MV-4-11 (cell line): ENCODE data around the gene STX16.

Experiments
- DNase-seq: peaks from one replicate; lab custom pipeline; 2025; lab: John Stamatoyannopoulos, UW

Gene STX16

DNA sequence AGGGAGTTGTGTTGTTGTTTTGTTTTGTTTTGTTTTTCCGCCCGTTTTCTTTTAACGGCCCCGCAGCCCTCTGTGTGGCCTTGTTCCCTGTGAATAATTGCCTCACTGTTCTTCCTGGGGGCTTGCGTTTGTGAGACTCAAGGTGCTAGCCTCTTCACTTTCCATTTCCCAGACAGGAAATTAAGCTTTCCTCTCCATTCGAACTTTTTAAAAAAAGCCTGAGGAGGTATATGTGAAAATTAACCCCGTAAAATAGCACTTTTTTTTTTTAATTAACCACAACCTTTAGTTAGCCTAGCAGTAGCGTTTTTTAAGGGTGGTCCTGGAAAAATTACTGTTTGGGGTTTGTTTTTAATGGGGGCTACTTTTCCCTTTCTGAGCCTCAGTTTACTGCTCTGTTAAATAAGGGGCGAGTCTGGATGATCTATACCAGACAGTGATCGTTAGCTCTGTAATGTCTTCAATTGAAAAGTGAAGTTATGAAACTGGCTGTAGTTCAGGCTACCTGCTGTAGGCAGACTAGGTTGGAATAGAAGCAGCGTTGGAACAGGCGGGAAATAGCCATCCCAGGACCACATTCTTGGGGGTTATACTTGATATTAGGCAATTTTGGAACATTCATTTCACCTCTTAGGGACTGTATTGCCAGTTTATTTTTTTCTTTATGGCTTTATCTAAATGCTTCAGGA is 1.7 kb downstream of the STX16 start:
- no peak for DNase-seq

DNA sequence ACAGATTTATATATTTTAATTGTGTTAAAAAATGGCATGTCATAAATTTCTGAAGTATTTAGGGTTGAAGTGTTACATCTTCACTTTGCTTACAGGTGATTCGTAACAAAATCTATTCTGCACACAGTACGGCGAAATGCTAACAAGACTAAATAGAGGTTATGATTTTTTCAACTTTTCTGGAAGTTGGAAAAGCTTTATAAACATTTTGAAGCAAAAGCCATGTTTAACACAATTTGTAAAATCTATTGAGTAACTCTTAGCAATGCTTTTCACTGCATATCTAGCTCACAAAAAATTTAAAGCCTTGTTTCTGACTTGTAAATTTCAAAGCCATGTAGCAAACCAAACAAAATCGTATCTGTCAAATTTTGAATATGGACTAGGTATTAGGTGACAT is 3.3 kb downstream of the STX16 start:
- no peak for DNase-seq

DNA sequence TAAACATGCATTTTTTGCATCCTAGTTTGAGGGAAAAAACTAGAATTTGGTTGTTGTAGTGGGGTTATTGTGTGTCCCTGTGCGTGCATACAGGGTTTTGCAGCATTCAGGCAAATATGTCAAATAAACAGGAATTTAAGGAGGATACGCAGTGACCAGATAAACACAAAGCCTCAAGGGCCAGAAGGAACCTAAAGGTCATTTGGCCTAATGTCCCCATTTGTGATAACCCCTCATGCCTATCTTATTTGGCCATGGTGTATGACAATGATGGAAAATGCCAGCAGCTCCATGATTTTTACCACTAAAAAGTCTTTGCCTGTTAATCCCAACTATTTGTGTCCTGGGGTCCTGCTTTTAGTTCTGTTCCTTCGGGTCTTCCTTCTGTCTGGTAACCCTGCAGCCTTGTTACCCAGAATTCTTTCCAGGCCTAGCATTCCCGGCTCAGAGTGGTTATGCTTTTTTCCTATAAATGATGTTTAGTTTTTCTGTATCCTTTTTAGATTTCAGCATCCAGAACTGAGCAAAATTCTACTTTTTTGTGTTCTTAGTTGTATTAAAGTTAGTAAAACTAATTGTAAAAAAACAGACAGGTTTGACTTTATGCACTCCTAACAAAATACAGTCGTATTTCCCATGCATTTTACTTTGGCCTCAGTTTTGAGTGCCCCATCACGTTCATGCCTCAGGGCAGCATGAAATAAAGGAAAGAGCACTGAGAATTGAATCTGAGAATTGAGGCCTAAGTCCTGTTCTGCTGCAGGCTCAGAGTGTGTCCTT is 4.4 kb downstream of the STX16 start:
- no peak for DNase-seq

DNA sequence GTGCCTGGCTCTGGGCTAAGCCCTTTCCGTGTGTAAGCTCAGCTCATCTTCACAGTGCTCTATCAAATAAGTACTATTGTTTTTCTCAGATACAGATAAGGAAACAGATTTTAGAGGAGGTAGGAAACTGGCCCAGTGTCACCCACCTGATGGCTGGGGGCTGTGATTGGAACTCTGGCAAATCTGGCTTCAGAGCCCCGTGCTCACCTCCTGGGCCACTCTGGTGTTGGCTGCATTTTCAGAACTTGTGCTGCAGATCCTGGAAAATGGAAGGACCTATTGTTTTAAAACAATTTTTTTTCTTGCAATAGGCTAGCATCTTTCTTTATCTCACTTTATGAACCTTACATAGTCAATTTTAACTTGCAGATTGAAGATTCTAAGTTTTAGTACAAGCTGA is 5.7 kb downstream of the STX16 start:
- DNase-seq: no peak

DNA sequence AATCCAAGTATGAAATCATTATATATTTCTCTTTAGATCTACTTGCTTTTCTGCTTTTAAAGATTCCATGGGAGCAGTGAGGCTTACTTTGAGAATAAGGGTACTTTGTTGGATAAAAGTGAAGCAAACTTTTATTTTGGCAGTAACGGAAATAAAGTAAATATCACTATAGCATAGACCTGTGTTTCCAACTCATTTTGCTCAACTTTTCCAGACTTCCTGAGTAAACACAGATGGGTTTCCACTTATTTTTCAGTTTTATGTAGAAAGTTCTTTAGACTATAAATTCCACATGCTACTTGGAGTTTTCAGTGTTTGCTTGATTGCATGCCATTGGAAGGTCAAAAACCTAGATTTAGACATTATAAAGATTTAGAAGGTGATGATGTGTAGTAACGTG is 6.2 kb downstream of the STX16 start:
- no peak for DNase-seq

DNA sequence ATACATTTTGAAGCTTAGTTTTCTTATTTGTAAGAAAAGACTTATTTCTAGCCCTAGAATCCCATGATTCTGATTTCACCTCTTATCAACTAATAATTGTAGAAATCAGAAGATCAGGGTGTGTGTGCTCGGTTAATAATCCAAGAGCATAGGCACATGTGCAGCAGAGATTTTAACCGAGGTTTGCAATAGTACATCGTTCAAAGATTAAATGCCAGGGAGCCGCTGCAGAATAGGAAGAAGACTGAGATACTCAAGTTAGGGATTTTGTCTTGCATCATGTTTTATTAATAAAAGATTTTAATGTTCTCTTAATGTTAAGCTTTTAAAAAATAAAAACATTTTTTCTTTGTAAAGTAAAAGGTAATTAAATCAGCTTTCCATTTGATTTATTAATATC is 6.9 kb downstream of the STX16 start:
- no peak for DNase-seq

DNA sequence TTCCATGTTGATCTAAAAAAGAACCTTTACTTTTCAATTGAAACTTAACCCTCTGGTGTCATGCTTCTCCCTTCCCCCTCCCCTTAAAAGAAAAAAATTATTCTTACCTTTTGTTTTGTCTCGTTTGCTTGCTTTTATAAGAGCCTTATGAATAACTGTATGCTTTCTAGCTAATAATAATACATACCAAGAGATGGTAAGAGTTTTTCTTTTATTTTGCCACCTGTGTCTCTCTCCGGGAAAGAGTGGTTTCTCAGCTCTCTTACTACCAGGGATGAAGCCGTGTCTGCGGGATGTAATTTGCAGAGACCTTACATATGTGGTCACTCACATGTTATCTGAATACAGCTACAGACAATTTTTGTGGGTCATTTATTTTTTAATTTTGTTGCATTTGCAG is 7.7 kb downstream of the STX16 start:
- no peak for DNase-seq

DNA sequence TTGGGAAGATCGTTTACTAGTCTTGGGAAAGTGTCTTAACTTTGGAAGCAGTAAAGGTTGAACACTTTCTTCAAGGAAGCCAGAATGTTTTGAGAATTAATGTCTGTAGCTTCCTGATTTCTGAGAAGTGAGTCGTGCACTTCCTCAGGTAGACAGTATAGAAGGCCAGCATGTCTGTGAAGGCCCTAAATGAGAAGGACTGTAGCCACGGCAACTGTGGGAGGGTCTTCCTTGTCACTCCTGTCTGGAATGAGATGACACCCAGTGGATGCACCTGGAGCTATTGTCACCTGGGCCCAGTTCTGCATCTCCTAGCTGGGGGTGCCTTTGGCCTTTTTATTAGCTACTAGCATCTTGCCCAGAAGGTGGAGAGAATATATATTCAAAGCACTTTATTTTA is 8.8 kb downstream of the STX16 start:
- DNase-seq: no peak

DNA sequence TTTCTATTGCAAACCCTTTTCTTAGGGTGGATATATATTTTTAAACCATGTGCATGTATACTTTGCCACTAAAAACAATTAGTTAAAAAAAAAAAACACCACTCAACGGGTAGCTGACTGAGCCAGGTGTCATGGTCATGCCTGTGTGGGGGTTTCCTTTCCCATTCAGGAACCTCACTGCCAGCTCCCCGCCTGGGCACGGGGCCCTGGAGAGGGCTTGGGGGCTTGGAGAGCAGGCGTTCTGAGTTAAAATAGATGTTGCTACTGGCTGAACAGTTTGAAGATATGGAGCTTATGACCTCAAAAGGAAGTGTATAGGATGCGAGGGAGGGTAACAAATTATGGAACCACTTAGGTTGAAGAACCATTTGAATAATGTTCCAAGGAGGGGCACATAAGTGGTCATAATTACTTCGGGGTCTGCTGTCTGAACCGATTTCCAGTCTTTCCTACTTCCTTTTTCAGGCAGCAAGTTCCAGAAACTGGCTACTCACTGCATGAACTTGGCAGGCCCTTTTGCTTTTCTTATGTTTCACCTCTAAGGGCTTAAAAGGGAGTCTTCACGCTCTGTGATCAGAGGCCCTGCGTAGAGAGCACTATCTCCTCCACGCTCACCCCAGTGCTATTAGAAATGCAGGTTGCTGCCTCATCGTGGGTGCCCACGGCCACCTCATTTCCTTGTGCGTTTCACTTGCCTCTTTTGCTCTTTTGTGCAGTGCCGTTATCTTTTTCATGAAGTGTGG is 9.9 kb downstream of the STX16 start:
- DNase-seq: no peak

DNA sequence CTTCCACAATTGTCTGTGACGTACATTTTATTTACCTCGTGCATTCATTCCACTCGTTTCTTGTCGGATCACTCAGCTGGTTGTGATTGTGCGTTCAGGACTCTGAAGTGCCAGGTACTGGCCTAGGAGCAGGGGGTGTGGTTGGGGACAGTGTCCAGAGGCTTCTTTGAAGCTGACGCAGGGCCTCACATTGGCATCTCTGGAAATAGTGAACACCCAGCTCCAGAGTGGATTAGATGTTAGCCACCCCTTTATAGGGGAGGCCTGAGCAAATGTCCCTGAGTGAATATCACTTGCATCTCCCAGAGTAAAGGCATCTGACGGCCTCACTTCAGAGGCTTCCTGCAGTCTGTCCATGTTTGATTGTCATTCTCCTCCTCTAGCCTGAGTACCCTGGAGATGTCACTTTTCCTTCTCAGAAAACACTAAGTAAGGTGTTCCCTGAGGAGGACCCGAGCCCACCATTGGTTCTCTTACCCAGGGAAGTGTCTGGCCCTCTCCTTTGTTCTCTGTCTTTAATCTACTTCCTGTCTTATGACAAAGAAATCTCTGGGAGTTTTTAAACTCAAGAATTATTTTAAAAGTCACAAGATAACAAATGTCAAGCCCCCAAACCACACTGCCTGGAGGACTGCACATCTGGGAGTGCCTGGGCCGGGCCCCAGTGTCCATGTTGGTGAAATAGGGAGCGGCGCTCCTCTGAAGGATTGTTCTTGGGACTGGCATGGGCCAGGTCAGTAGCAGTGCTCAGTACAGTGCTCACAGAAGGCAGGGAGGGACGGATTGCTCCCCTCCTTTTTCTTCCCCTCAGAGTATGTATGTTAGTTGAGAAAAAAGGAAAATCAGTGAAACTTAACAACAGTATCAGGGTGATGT is 10.8 kb downstream of the STX16 start:
- no peak for DNase-seq

DNA sequence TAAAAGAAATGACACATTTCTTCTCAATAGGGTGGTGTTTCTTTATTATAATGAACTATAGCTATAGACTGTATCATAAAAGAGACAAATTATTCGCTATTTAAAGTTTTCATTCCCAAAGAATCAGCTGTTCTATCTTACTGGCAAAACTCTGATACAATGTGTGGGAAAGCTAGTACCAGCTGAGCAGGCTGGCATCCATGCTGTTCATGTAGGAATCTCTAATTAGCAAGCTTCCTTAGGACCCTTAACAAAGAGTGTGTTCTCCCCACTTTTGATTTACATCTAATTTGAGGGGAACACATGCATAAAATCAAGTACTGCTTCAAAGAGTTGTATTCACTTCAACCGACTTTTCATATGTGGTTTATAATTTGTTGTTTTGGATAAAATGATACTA is 13.2 kb downstream of the STX16 start:
- no peak for DNase-seq

DNA sequence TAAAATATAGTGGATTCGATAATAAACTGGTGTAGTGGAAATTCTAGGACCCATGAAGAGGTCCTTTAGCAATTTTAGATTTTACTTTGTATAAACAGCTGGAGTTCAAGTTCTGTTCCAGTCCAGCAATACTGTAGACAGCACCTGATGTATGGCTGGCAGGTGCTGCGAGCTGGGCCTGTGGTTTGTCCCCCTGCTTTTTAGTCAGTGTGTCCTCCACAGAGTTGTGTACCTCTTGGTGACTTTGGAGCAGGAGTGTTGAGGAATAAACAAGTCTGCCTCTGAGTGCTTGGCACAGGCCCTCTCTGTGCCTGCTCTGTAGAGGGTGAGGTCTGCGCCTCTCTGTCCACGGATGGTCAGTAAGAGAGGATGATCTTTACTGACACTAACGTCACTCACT is 13.8 kb downstream of the STX16 start:
- DNase-seq: no peak

DNA sequence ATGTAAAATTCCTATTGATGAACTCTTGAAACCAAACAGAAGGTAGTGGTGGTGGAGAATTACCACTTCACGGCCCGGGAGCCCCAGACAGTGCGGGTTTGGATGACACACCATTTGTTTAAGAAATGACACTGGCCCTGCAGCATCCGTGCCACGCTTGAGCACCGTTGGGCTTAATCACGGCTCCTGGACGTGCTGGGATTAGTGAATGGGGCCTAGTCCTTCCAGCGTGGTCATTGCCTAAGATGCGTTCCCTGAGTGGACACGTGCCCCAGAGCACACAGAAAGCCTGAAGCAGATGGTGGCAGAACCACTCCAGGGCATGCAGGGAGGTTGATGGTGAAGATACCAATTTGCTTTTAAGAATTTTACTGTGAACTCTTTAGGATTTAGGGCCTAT is 14.5 kb downstream of the STX16 start:
- no peak for DNase-seq

DNA sequence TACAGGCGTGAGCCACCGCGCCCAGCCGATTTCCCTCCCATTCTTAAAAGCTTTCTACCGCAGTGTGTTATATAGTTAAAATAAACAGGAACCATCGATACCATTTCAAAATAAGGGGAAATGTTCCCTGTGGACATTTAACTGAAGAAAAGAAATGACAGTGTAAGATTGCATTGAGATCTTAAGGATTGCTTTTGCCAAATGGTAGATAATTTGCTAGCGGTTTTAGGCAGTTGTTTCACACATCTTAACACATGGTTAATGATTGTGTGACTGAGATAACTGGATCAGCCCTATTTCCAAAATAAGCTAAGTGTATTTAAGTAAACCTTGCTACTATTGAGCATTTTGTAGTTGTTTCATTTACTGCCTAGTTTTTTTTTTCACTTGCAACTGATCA is 15.6 kb downstream of the STX16 start:
- peak; percentile 34 for DNase-seq

DNA sequence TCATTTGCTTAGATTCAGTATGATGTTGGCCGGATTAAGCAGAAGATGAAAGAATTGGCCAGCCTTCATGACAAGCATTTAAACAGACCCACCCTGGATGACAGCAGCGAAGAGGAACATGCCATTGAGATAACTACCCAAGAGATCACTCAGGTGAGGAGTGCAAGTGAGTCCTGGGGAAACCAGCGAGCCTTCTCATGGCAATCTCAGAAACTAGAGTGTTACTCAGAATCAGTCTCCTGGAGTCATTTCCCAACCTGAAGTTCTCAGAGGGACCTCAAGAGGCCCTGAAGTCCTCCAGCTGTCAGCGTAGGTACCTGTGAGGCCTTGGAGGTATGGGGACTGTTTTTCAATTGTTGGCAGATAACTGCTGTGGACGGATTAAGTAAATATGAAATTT is 16.9 kb downstream of the STX16 start:
- DNase-seq: no peak

DNA sequence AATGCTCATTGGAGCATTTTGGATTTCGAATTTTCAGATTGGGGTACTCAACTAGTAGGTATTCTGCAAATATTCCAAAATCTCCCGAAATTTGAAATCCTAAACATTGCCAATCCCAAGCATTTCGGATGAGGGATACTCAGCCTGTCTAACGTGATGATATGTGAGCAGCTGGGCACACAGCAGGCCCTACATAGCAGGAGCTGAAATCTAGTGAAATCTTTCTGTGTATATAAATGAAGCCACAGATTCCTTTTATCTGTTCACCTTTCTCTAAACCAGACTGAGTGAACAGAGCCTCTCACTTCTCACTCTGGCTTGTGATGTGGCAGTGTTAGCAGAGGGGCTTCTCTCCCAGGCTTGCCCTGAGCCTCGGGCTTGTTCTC is 17.8 kb downstream of the STX16 start:
- no peak for DNase-seq

DNA sequence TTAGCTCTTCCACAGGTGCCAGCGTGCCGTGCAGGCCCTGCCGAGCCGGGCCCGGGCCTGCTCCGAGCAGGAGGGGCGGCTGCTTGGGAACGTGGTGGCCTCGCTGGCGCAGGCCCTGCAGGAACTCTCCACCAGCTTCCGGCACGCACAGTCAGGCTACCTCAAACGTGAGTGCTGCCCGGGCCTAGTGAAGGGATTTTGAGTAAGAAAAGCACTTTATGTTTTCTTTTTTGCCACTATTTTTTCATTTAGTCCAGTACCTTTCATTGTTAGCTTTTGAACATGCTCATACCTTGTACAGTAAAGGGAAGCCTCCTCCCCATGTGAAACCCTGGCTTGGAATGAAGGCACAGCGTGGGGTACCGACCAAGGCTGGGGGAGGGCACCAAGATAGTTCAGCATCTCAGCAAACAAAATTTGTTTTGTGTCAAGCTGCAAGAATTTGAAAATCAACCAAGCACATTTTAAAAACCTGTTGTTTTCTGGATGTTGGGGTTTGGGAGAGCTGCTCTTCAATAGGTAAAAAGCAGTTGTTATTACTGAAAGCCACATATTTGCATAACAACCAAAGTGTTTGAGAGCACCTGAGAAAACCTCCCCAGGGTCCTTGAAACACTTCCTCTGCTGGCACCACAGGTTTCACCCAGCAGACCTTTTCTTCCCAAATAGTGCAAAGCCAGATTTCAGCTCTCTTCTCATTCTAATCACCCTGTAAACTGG is 18.4 kb downstream of the STX16 start:
- DNase-seq: no peak

DNA sequence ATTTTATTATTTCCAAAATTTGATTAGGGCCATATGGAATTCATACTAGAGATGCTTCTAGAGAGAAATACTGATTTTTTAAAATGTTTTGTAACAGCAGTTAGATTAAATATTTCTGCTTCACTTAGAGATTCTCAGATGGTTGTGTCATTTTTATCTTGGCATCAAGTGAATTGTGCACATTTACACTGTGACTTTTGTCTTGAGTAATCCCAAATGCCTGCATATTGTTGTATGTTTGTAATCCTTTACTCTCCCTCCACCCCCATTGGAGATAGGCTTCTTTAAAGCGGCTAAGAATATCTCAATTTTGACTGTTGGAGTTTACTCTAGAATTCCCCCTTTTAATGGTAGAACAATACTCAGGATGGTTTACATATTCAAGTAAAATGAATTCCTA is 19.0 kb downstream of the STX16 start:
- no peak for DNase-seq

DNA sequence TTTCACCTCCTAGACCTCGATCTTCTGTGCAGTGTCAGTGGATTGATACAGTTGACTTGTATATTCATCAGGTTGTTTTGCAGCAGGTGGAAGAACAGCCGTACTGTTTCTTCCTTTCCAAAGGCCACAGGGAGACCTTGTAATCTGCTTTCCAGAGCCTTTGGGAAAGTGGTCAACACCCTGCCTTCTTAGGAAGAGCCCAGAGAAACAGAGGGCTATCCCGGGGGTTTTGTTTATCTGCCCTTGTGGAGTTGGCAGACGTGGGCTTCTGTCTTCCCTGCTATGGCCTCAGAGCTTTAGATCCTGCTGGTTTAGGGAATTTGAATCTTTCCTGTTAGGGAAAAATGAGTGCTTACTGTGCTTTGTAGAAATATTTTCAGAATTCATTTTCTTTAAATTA is 19.6 kb downstream of the STX16 start:
- no peak for DNase-seq

DNA sequence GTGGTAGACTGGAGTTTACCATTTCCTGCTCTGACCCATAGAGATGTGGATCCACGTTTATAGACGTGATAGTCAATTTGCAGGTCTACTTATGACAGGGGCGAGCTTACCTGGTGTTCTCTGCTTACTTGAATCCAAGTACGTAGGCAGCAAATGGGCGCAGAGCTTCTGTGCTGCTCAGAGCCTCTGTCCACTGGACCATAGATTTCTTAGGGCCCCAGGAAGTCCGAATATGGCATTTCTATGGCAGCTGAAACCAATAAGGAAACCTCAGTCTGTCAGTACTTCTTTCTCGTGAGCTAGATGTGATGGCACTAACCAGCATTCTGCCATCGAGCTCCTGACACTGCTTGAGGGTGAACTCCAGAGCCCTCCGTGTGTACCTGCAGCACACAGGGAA is 22.0 kb downstream of the STX16 start:
- no peak for DNase-seq

DNA sequence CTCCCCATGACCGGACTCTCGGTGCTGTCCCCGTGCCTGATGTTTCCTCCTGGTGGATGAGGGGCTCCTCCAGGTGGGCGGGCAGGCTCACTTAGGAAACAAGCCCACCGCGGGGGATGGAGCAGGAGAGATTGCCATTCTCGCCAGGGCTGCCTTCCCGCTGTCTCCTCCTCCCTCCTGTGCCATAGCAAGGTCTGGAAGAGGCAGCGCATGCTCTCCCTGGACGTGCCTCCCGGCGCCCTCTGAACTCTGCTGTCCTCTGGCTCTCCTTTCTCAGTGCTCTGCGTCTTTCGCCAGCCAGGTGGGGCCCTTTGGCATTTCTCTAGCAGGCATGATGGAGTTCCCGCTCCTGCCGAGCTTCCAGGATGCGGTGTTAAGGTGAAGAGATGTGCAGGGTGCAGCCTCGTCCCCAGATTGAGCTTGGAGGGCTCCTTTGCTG is 24.1 kb downstream of the STX16 start:
- no peak for DNase-seq

DNA sequence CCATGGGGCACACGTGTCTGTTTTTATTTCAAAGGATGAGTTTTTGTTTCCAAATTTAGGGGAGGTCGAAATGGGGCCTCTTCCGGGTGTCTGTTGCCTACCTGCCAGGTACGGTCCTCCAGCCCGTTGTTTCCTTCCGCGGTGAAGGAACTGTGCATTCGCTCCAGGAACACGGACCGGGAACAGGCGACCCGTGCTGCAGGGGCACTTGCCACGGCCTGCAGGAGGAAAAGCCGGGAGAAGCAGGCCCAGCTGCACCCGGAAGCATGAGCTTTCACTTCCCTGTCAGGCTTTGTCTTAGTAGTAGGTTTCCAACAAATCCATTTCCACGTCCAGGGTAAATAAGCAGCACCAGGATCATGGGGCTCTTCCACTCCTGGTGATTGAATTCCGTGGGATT is 24.6 kb downstream of the STX16 start:
- DNase-seq: no peak
